Activated CD4-positive, alpha-beta T cell treated with anti-CD3 and anti-CD28 coated beads, Interleukin-10, Interleukin-2, amounts not matched to agents 100 ng/mL and 50 ng/mL, durations not matched to agents 16 hours and 8 hours (primary cell): ENCODE results near the gene HSPA14.
"Not testable (repeated sequence)": the region's sequence is repeated elsewhere in the genome, so short reads cannot be mapped to it uniquely, and the experiment has no call there.

ENCODE experiments used
- DNase-seq: peaks from one replicate; pipeline ENCODE4 v3.0.0-alpha.2; 2020

Gene HSPA14

GRCh38 chr10:14891151-14891550, 53.0 kb downstream of the HSPA14 start:
- DNase-seq, result no peak

- peak; percentile 38 for DNase-seq
These were observed 66.2 kb downstream of the HSPA14 start for GRCh38 chr10:14904316-14904732.

- no peak for DNase-seq
These were observed 66.8 kb downstream of the HSPA14 start for GRCh38 chr10:14904864-14905263.

- no peak for DNase-seq
These were observed 67.8 kb downstream of the HSPA14 start for GRCh38 chr10:14905890-14906289.

GRCh38 chr10:14906765-14907164, 68.7 kb downstream of the HSPA14 start:
- DNase-seq, result no peak

- DNase-seq, result not testable (repeated sequence)
These were observed 69.5 kb downstream of the HSPA14 start for GRCh38 chr10:14907591-14907990.

GRCh38 chr10:14909101-14909500, 71.0 kb downstream of the HSPA14 start:
- DNase-seq, result no peak

- no peak for DNase-seq
These were observed 72.8 kb downstream of the HSPA14 start for GRCh38 chr10:14910953-14911352.

GRCh38 chr10:14911801-14912200, 73.7 kb downstream of the HSPA14 start:
- no peak for DNase-seq

- DNase-seq, result no peak
These were observed 78.5 kb downstream of the HSPA14 start for GRCh38 chr10:14916600-14916999.

GRCh38 chr10:14917827-14918226, 79.7 kb downstream of the HSPA14 start:
- no peak for DNase-seq

- DNase-seq, result no peak
These were observed 80.9 kb downstream of the HSPA14 start for GRCh38 chr10:14918964-14919363.
